HepG2 (cell line): Measurements from ENCODE around the gene TUBB4B. TPM values are rescaled to one million over a fixed set of nuclear protein-coding genes. Genes with fewer than 3 reads are reported as not detected.

Experiments
- EED ChIP-seq: sonication (generic); formaldehyde crosslinking; IDR thresholded peaks from 2 replicates; pipeline ENCODE4 v1.5.0; 2020; ENCODE audit warnings: mild to moderate bottlenecking, missing genetic modification reagents
- GABPB1 ChIP-seq: IDR thresholded peaks from 2 replicates; pipeline ENCODE4 v1.6.1; 2016; ENCODE audit warnings: mild to moderate bottlenecking, missing genetic modification reagents, moderate library complexity, missing compliant biosample characterization
- HNRNPLL ChIP-seq: fragments of 200-400 bp; formaldehyde crosslinking; IDR thresholded peaks from 2 replicates; pipeline ENCODE4 v1.6.1; 2017; ENCODE audit warnings: mild to moderate bottlenecking, low read depth, low read length; ENCODE audit not compliant: poor library complexity, severe bottlenecking
- IKZF1 ChIP-seq: fragments of 450-650 bp; IDR thresholded peaks from 2 replicates; pipeline ENCODE4 v1.7.1; 2016
- MATR3 ChIP-seq: sonication (generic); formaldehyde crosslinking; IDR thresholded peaks from 2 replicates; pipeline ENCODE4 v1.4.0; 2020; ENCODE audit warnings: missing genetic modification reagents
- MAZ ChIP-seq, 2 experiments: sonication (generic) in 1 of 2; formaldehyde crosslinking in 1 of 2; IDR thresholded peaks; 2 replicates each; pipeline versions ENCODE4 v1.5.0 to v1.6.1; 2012 to 2020; ENCODE audit warnings: low read depth in 2 of 2, mild to moderate bottlenecking in 2 of 2, borderline replicate concordance in 1 of 2, improper control_type of control experiment in 1 of 2, low read length in 1 of 2, missing genetic modification reagents in 1 of 2, moderate library complexity in 1 of 2
- RFX1 ChIP-seq: fragments of 450-650 bp; IDR thresholded peaks from 2 replicates; pipeline ENCODE4 v1.6.1; 2017
- SALL2 ChIP-seq: sonication (generic); formaldehyde crosslinking; IDR thresholded peaks from 2 replicates; pipeline ENCODE4 v1.8.1; 2023; ENCODE audit warnings: mild to moderate bottlenecking, missing genetic modification reagents, inconsistent platforms
- SKI ChIP-seq: fragments of 450-650 bp; IDR thresholded peaks from one replicate; pipeline ENCODE4 v1.6.1; 2018; ENCODE audit warnings: mild to moderate bottlenecking; ENCODE audit not compliant: partially characterized antibody
- ZNF138 ChIP-seq: sonication (generic); formaldehyde crosslinking; IDR thresholded peaks from 2 replicates; pipeline ENCODE4 v1.5.0; 2020; ENCODE audit warnings: mild to moderate bottlenecking, low read depth, missing genetic modification reagents
- ZNF570 ChIP-seq: sonication (generic); formaldehyde crosslinking; IDR thresholded peaks from 2 replicates; pipeline ENCODE4 v1.4.0; 2020; ENCODE audit warnings: mild to moderate bottlenecking, missing genetic modification reagents, borderline replicate concordance
- ZNF784 ChIP-seq: sonication (generic); formaldehyde crosslinking; IDR thresholded peaks from 2 replicates; pipeline ENCODE4 v1.5.1; 2020; ENCODE audit warnings: missing genetic modification reagents, mild to moderate bottlenecking, borderline replicate concordance
- ZSCAN20 ChIP-seq: sonication (generic); formaldehyde crosslinking; IDR thresholded peaks from 2 replicates; pipeline ENCODE4 v1.4.0; 2020; ENCODE audit warnings: missing genetic modification reagents, mild to moderate bottlenecking, borderline replicate concordance
- ZSCAN21 ChIP-seq: sonication (generic); formaldehyde crosslinking; IDR thresholded peaks from 2 replicates; pipeline ENCODE4 v1.8.0; 2022; ENCODE audit warnings: mild to moderate bottlenecking, missing genetic modification reagents, moderate library complexity, borderline replicate concordance
- ZSCAN29 ChIP-seq: sonication (generic); formaldehyde crosslinking; conservative IDR thresholded peaks from 2 replicates; pipeline ENCODE4 v1.4.0; 2020; ENCODE audit warnings: mild to moderate bottlenecking, missing genetic modification reagents
- polyA plus RNA-seq, 8 experiments: library from polyadenylated mRNA; depleted of rRNA in 3 of 8; stranded (reverse) in 7 of 8; unstranded in 1 of 8; fragments of >200 nt; fragmentation: Illumina TruSeq in 4 of 8; extraction: Trizol in 4 of 8; gene quantifications; 2 replicates each; pipeline versions ENCODE4 v1.2.1 to v1.2.3, GENCODE V29; 2011 to 2016; ENCODE audit warnings: low read depth in 4 of 8, missing spikeins in 1 of 8, mixed read lengths in 1 of 8; ENCODE audit not compliant: insufficient read depth in 1 of 8
- total RNA-seq, 5 experiments: library from RNA; depleted of rRNA; stranded (reverse); fragments of >200 nt; fragmentation: Illumina TruSeq; extraction: Trizol; gene quantifications; 2 replicates each; pipeline ENCODE4 v1.2.3, GENCODE V29; 2016; ENCODE audit warnings: low read depth in 1 of 5
- TF ChIP-seq, protein P1 (sequence below): sonication (generic); formaldehyde crosslinking; IDR thresholded peaks from 2 replicates; pipeline ENCODE4 v1.4.0; 2020; ENCODE audit warnings: low read depth, missing genetic modification reagents
- TF ChIP-seq, protein P2 (sequence below): sonication (generic); formaldehyde crosslinking; IDR thresholded peaks from 2 replicates; pipeline ENCODE4 v1.4.0; 2020; ENCODE audit warnings: missing genetic modification reagents
- TF ChIP-seq, protein P3 (sequence below): sonication (generic); formaldehyde crosslinking; IDR thresholded peaks from 2 replicates; pipeline ENCODE4 v1.8.0; 2023; ENCODE audit warnings: mild to moderate bottlenecking, missing genetic modification reagents

TUBB4B gene
- total and polyA plus RNA-seq, 2 of the 13 experiments (the other 11 are each of a cell fraction or from before 2014, with no cell fraction given), result 182 to 412 TPM

DNA sequence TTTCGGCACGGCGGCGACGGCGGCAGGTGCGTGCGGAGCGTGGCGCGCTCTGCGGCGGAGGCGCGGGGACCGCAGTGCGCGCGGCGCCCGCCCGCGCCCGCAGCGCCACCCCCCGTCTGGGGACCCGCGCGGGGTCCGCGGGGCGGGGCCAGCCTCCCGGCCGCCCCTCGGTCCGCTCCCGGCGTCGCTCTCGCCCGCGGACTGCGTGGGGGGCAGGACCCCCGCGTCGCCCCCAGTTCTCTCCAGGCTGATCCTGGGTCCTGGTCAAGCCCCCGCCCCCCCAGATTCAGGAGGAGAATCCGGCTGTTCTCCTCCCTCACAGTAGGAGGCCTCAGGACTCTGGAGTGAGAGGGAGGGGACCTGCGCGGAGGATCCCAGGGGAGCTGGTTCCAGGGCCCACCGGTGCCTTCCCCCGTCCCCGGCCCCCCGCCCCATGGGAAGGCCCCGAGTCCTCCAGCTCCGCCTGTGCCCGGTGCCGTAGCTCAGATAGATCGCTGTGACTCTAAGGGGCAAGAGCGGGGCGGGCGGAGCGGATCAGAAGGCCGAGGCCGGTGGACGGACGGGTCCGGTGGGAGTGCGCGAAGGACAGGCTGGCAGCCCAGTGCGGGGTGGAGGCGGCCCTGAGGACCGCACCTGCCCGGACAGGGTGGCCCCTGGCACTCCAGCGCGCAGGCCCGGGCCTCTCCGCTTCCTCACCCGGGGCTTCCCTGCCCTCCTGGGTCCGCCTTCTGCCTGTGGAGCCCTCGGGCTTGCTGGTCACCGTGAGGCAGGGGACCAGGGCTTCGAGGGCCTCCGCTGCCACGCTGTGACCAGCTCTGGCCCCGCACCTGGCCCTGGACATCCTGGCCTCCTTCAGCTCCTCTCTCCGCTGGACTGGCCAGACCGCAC, 18.7 kb upstream of the TUBB4B start, which contains the start of gene RNF208 (continued):
- TF ChIP-seq, protein P1, sequence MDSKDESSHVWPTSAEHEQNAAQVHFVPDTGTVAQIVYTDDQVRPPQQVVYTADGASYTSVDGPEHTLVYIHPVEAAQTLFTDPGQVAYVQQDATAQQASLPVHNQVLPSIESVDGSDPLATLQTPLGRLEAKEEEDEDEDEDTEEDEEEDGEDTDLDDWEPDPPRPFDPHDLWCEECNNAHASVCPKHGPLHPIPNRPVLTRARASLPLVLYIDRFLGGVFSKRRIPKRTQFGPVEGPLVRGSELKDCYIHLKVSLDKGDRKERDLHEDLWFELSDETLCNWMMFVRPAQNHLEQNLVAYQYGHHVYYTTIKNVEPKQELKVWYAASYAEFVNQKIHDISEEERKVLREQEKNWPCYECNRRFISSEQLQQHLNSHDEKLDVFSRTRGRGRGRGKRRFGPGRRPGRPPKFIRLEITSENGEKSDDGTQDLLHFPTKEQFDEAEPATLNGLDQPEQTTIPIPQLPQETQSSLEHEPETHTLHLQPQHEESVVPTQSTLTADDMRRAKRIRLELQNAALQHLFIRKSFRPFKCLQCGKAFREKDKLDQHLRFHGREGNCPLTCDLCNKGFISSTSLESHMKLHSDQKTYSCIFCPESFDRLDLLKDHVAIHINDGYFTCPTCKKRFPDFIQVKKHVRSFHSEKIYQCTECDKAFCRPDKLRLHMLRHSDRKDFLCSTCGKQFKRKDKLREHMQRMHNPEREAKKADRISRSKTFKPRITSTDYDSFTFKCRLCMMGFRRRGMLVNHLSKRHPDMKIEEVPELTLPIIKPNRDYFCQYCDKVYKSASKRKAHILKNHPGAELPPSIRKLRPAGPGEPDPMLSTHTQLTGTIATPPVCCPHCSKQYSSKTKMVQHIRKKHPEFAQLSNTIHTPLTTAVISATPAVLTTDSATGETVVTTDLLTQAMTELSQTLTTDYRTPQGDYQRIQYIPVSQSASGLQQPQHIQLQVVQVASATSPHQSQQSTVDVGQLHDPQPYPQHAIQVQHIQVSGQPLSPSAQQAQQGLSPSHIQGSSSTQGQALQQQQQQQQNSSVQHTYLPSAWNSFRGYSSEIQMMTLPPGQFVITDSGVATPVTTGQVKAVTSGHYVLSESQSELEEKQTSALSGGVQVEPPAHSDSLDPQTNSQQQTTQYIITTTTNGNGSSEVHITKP (CRISPR knock-in tag), result no peak
- no peak for TF ChIP-seq ZNF570 (CRISPR knock-in tag)
- no peak for TF ChIP-seq RFX1
- no peak for TF ChIP-seq MAZ (IDR thresholded peaks at IDR 0.05; ENCODE audit: borderline replicate concordance, low read depth, low read length)
- 0 out of 2 replicates have a peak, but pooled peaks have one; percentile 25 for TF ChIP-seq MAZ (CRISPR knock-in tag; IDR thresholded peaks at IDR 0.05; ENCODE audit: low read depth)
- TF ChIP-seq ZSCAN20 (CRISPR knock-in tag), result no peak
- TF ChIP-seq ZNF138, result 0 out of 2 replicates have a peak, but pooled peaks have one; percentile 29
- TF ChIP-seq ZNF784 (CRISPR knock-in tag), result no peak
- peak; percentile 63; the same call in 1 of the 2 replicates for TF ChIP-seq GABPB1 (CRISPR knock-in tag)
- TF ChIP-seq, protein P2, sequence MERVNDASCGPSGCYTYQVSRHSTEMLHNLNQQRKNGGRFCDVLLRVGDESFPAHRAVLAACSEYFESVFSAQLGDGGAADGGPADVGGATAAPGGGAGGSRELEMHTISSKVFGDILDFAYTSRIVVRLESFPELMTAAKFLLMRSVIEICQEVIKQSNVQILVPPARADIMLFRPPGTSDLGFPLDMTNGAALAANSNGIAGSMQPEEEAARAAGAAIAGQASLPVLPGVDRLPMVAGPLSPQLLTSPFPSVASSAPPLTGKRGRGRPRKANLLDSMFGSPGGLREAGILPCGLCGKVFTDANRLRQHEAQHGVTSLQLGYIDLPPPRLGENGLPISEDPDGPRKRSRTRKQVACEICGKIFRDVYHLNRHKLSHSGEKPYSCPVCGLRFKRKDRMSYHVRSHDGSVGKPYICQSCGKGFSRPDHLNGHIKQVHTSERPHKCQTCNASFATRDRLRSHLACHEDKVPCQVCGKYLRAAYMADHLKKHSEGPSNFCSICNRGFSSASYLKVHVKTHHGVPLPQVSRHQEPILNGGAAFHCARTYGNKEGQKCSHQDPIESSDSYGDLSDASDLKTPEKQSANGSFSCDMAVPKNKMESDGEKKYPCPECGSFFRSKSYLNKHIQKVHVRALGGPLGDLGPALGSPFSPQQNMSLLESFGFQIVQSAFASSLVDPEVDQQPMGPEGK (CRISPR knock-in tag), result peak; percentile 74; the same call in 1 of the 2 replicates
- no peak for TF ChIP-seq SKI
- no peak for TF ChIP-seq ZSCAN21 (CRISPR knock-in tag)
- TF ChIP-seq IKZF1, result no peak
- TF ChIP-seq SALL2 (CRISPR knock-in tag), result 0 out of 2 replicates have a peak, but pooled peaks have one; percentile 22
- no peak for TF ChIP-seq MATR3 (CRISPR knock-in tag)
- TF ChIP-seq, protein P3, sequence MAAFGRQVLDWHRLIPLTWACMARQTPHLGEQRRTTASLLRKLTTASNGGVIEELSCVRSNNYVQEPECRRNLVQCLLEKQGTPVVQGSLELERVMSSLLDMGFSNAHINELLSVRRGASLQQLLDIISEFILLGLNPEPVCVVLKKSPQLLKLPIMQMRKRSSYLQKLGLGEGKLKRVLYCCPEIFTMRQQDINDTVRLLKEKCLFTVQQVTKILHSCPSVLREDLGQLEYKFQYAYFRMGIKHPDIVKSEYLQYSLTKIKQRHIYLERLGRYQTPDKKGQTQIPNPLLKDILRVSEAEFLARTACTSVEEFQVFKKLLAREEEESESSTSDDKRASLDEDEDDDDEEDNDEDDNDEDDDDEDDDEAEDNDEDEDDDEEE (CRISPR knock-in tag), result peak; percentile 57; the same call in 1 of the 2 replicates
- TF ChIP-seq ZSCAN29, result no peak
- peak; percentile 4 for TF ChIP-seq HNRNPLL
- peak; percentile 83; the same call in 1 of the 2 replicates for TF ChIP-seq EED (CRISPR knock-in tag)
